Loucy (cell line): ENCODE data around the gene FTSJ3.
A peak's percentile ranks its signal among the peaks of the same experiment; 100 is the strongest.

Source experiments
- H2AFZ ChIP-seq: fragments of 200-600 bp; sonication (generic); 2 replicates; pipeline ENCODE4 v1.6.0; 2016; ENCODE audit warnings: antibody characterized with exemption, mild to moderate bottlenecking, low read length, moderate library complexity
- H3F3A ChIP-seq: fragments of 200-600 bp; 2 replicates; pipeline ENCODE4 v1.6.0; 2016; ENCODE audit warnings: antibody characterized with exemption, low read depth, mild to moderate bottlenecking
- H3K27me3 ChIP-seq: fragments of 200-600 bp; sonication (generic); 2 replicates; pipeline ENCODE4 v1.6.1; 2014; ENCODE audit warnings: low read length, mild to moderate bottlenecking; ENCODE audit not compliant: insufficient read depth, poor library complexity, severe bottlenecking
- H3K36me3 ChIP-seq: fragments of 200-600 bp; sonication (generic); 2 replicates; pipeline ENCODE4 v1.6.1; 2016; ENCODE audit warnings: low read length; ENCODE audit not compliant: insufficient read depth
- H3K4me1 ChIP-seq: fragments of 200-600 bp; sonication (generic); 2 replicates; pipeline ENCODE4 v1.5.1; 2014; ENCODE audit warnings: low read length, mild to moderate bottlenecking; ENCODE audit not compliant: insufficient read depth, poor library complexity, severe bottlenecking
- H3K4me2 ChIP-seq: fragments of 200-600 bp; sonication (generic); 2 replicates; pipeline ENCODE4 v1.6.0; 2014; ENCODE audit warnings: antibody characterized with exemption, low read length, low read depth, mild to moderate bottlenecking; ENCODE audit not compliant: poor library complexity, severe bottlenecking
- H3K4me3 ChIP-seq: fragments of 200-600 bp; sonication (generic); 2 replicates; pipeline ENCODE4 v1.5.1; 2014; ENCODE audit warnings: low read length, mild to moderate bottlenecking, mixed read lengths; ENCODE audit not compliant: poor library complexity, severe bottlenecking
- H3K79me2 ChIP-seq: fragments of 200-600 bp; sonication (generic); 2 replicates; pipeline ENCODE4 v1.6.1; 2014; ENCODE audit warnings: low read length; ENCODE audit not compliant: insufficient read depth
- H3K9ac ChIP-seq: fragments of 200-600 bp; sonication (generic); 2 replicates; pipeline ENCODE4 v1.6.0; 2014; ENCODE audit warnings: mild to moderate bottlenecking, low read depth, low read length, moderate library complexity; ENCODE audit not compliant: poor library complexity, severe bottlenecking
- H3K9me2 ChIP-seq: fragments of 200-600 bp; sonication (generic); replicated peaks from 2 replicates; pipeline ENCODE4 v1.6.1; 2016; ENCODE audit warnings: low read depth, low read length, mixed read lengths
- H3K9me3 ChIP-seq: fragments of 200-600 bp; sonication (generic); 2 replicates; pipeline ENCODE4 v1.6.1; 2014; ENCODE audit warnings: mild to moderate bottlenecking, antibody characterized with exemption, low read length, low read depth; ENCODE audit not compliant: insufficient read depth
- H4K20me1 ChIP-seq: fragments of 200-600 bp; sonication (generic); 2 replicates; pipeline ENCODE4 v1.6.0; 2014; ENCODE audit warnings: antibody characterized with exemption, low read length, mild to moderate bottlenecking; ENCODE audit not compliant: insufficient read depth, poor library complexity, severe bottlenecking
- CTCF ChIP-seq: fragments of 200-600 bp; sonication (generic); conservative IDR thresholded peaks from 2 replicates; pipeline ENCODE4 v1.5.1; 2014; ENCODE audit warnings: mild to moderate bottlenecking, antibody characterized with exemption, low read length
- EZH2phosphoT487 ChIP-seq: fragments of 200-600 bp; IDR thresholded peaks from 2 replicates; pipeline ENCODE4 v1.6.1; 2018; ENCODE audit warnings: antibody characterized with exemption, mild to moderate bottlenecking, moderate library complexity, borderline replicate concordance

The FTSJ3 gene

GRCh38 chr17:63823659-63824331, 3.7 kb downstream of the FTSJ3 start:
- peak overlapping the region; percentile 17 for H3K4me2 ChIP-seq
- H3K9me3 ChIP-seq = no peaks in the 10 kb centered on the region
- no peak for TF ChIP-seq EZH2phosphoT487
- no peak for TF ChIP-seq CTCF
- no peaks in the 10 kb centered on the region for H3K27me3 ChIP-seq
- H3K4me3 ChIP-seq = no peak overlapping the region
- no peak overlapping the region for H2AFZ ChIP-seq
- no peak overlapping the region for H3K9ac ChIP-seq
- H4K20me1 ChIP-seq = peaks cover 22% of the 10 kb centered on the region
- no peaks in the 10 kb centered on the region for H3K9me2 ChIP-seq
- H3K36me3 ChIP-seq = peaks cover 60% of the 10 kb centered on the region
- H3K4me1 ChIP-seq = peaks cover 60% of the 10 kb centered on the region
- peaks cover 82% of the 10 kb centered on the region for H3K79me2 ChIP-seq
- H3F3A ChIP-seq = peaks cover 9% of the 10 kb centered on the region; the same call in 1 of the 2 replicates

DNA sequence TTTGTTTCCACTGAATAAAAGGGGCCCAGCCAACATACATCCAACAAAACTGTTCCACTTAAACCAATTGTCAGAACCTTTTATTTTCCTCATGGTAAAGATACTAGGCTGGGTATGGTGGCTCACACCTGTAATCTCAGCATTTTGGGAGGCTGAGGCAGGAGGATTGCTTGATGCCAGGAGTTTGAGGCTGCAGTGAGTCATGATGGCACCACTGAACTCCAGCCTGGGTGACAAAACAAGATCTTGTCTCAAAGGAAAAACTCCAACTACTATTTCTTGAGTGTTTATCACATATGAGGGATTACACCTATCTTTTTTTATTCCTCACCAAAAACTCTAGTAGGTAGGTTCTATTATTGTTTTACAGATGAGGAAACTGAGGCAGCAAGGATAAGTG, 4.9 kb downstream of the FTSJ3 start:
- peaks cover 82% of the 10 kb centered on the region for H3K79me2 ChIP-seq
- H3K4me3 ChIP-seq = peak overlapping the region; percentile 67
- peaks cover 61% of the 10 kb centered on the region for H3K4me1 ChIP-seq
- no peaks in the 10 kb centered on the region for H3K9me2 ChIP-seq
- H3K9ac ChIP-seq = peak overlapping the region; percentile 69
- peaks cover 11% of the 10 kb centered on the region for H4K20me1 ChIP-seq
- no peak for TF ChIP-seq EZH2phosphoT487
- TF ChIP-seq CTCF = no peak
- peak overlapping the region; percentile 76 for H3K4me2 ChIP-seq
- no peaks in the 10 kb centered on the region for H3K27me3 ChIP-seq
- H3K9me3 ChIP-seq = no peaks in the 10 kb centered on the region
- H3K36me3 ChIP-seq = peaks cover 73% of the 10 kb centered on the region
- peaks cover 11% of the 10 kb centered on the region; the same call in 1 of the 2 replicates for H3F3A ChIP-seq
- no peak overlapping the region for H2AFZ ChIP-seq

- TF ChIP-seq EZH2phosphoT487 (no peak), CTCF (no peak)
- H3K4me2 ChIP-seq = peak overlapping the region; percentile 76
- H4K20me1 ChIP-seq = peaks cover 11% of the 10 kb centered on the region
- H3K9me2 ChIP-seq = no peaks in the 10 kb centered on the region
- peak overlapping the region; percentile 67 for H3K4me3 ChIP-seq
- peaks cover 85% of the 10 kb centered on the region for H3K79me2 ChIP-seq
- peaks cover 11% of the 10 kb centered on the region; the same call in 1 of the 2 replicates for H3F3A ChIP-seq
- peaks cover 80% of the 10 kb centered on the region for H3K36me3 ChIP-seq
- H2AFZ ChIP-seq = no peak overlapping the region
- H3K9me3 ChIP-seq = no peaks in the 10 kb centered on the region
- H3K4me1 ChIP-seq = peaks cover 61% of the 10 kb centered on the region
- H3K27me3 ChIP-seq = no peaks in the 10 kb centered on the region
- H3K9ac ChIP-seq = peak overlapping the region; percentile 69
These were observed 5.7 kb downstream of the FTSJ3 start for GRCh38 chr17:63821804-63822203.
